ENCODE results near the gene TRIM33.

GRCh38 chr1:114397601-114398000 is 113.4 kb downstream of the TRIM33 start:
- TF ChIP-seq CTCF (IDR thresholded peaks at IDR 0.05) (no peak), EZH2 (IDR thresholded peaks at IDR 0.05; ENCODE audit: borderline replicate concordance, insufficient read depth, low read depth, low read length, poor library complexity, severe bottlenecking) (no peak)

Measured in B cell (primary cell).